Gastrocnemius medialis (tissue), 4 donors: Measurements from ENCODE around the gene PPARA.
"Not testable (repeated sequence)": the region's sequence is repeated elsewhere in the genome, so short reads cannot be mapped to it uniquely, and the experiment has no call there.

Experiments used
- CTCF ChIP-seq, 5 experiments: fragments of 450-650 bp in 3 of 5; fragments of 200-600 bp in 2 of 5; sonication (generic) in 2 of 5; IDR thresholded peaks in 4 of 5; conservative IDR thresholded peaks in 1 of 5; 1 replicate in 4 of 5; 2 replicates in 1 of 5; pipeline ENCODE4 v1.5.1; 2016 to 2019; ENCODE audit warnings: antibody characterized with exemption in 5 of 5, mild to moderate bottlenecking in 3 of 5, moderate library complexity in 3 of 5
- POLR2A ChIP-seq, 2 donors: fragments of 450-650 bp; IDR thresholded peaks; one replicate each; pipeline ENCODE4 v1.6.1; 2017; ENCODE audit warnings: antibody characterized with exemption in 2 of 2, mild to moderate bottlenecking in 2 of 2, moderate library complexity in 2 of 2

GRCh38 chr22:46264520-46264919 lies 114.2 kb downstream of the PPARA start:
- not testable (repeated sequence) for TF ChIP-seq CTCF (IDR thresholded peaks at IDR 0.05 in 4 of 5, conservative IDR thresholded peaks at IDR 0.05 in 1 of 5); POLR2A (IDR thresholded peaks at IDR 0.05)
